ENCODE results near the gene MSI2. TPM values are rescaled to one million over a fixed set of nuclear protein-coding genes. Genes with fewer than 3 reads are reported as not detected.

The MSI2 gene
- total RNA-seq, 1 experiment from 2014 or later = 174 TPM

DNA sequence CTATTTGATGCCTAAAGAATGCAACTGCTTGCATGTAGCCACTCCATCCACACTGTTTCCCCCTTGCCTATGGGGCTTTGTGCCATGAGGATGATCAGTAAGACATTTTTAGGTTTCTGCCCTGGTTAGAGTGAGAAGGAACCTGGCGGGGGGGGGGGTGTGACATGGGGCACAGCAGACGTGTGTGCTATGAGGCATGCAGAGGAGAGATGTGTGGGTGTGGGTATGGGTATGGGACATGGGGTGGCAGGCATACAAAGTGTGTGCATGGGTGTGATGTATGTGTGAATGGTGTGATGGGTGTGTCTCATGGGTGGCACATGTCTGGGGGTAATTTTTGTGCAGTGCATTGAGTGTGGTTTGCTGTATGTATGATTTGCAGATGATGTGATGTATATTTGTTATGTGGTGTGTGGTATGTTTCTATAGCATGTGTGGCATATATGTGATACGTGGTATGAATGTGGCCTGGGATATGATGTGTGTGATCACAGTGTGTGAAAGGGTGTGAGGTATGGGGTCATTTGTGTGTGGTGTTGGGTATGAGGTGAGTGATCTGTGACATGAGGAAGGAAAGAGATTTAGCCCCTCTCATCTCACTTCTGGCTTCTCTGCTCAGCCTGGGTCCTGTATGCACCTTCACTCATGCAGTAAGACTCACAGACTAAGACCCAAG is 473.8 kb downstream of the MSI2 start:
- ChIA-PET POLR2A (no interaction called here), CTCF (no interaction called here)
- H3K9me3 ChIP-seq = no peaks in the 10 kb centered on the region
- TF ChIP-seq, protein P1, sequence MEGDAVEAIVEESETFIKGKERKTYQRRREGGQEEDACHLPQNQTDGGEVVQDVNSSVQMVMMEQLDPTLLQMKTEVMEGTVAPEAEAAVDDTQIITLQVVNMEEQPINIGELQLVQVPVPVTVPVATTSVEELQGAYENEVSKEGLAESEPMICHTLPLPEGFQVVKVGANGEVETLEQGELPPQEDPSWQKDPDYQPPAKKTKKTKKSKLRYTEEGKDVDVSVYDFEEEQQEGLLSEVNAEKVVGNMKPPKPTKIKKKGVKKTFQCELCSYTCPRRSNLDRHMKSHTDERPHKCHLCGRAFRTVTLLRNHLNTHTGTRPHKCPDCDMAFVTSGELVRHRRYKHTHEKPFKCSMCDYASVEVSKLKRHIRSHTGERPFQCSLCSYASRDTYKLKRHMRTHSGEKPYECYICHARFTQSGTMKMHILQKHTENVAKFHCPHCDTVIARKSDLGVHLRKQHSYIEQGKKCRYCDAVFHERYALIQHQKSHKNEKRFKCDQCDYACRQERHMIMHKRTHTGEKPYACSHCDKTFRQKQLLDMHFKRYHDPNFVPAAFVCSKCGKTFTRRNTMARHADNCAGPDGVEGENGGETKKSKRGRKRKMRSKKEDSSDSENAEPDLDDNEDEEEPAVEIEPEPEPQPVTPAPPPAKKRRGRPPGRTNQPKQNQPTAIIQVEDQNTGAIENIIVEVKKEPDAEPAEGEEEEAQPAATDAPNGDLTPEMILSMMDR (IDR thresholded peaks at IDR 0.05; ENCODE audit: insufficient read depth in 1 of 2, low read depth in 1 of 2, low read length in 1 of 2, severe bottlenecking in 1 of 2, unreplicated experiment in 1 of 2) = no peak
- H3K27me3 ChIP-seq (replicated peaks; ENCODE audit: control insufficient read depth, insufficient read depth, low read length) = no peaks in the 10 kb centered on the region; the same call in 1 of the 2 replicates
- no peaks in the 10 kb centered on the region for H3K4me1 Mint-ChIP-seq (ENCODE audit: low read depth, unreplicated experiment)
- no TSS peak for BruUV-seq (replicated peaks)
- peaks cover 26% of the 10 kb centered on the region for H3K27me3 Mint-ChIP-seq (ENCODE audit: insufficient read depth, unreplicated experiment)
- H3K4me1 ChIP-seq = no peaks in the 10 kb centered on the region
- H3K36me3 ChIP-seq (ENCODE audit: control insufficient read depth, insufficient read depth, low read length) = no peaks in the 10 kb centered on the region
- intact Hi-C loops (cut with micrococcal nuclease; ENCODE audit: unreplicated experiment) = no loop called here
- no peak overlapping the region for H3K4me3 Mint-ChIP-seq (ENCODE audit: unreplicated experiment)
- no peak overlapping the region for H3K27ac Mint-ChIP-seq (ENCODE audit: unreplicated experiment)
- no peak overlapping the region for H3K4me3 ChIP-seq (ENCODE audit: low read depth, low read length)
- DNase-seq = no peak
- H3K9me3 Mint-ChIP-seq (ENCODE audit: unreplicated experiment) = no peaks in the 10 kb centered on the region
- H3K36me3 Mint-ChIP-seq (ENCODE audit: insufficient read depth, unreplicated experiment) = no peaks in the 10 kb centered on the region

DNA sequence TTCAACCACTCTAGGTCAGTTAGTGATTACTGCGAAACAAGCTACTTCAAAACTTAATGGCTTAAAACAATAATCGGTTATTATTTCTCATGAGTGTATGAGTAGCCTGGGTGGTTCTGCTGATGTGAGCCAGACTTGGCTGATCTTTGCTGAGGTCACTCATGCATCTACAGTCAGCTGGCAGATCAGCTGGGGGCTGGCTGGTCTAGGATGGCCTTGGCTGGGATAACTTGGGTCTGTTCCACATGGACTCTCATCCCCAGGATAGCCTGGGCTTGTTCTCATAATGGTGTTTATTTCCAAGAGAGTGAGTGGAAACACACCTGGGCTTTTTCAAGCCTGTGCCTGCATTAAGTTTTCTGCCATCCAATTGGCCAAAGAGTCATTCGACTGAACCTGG is 475.7 kb downstream of the MSI2 start:
- no peaks in the 10 kb centered on the region for H3K36me3 ChIP-seq (ENCODE audit: control insufficient read depth, insufficient read depth, low read length)
- TF ChIP-seq, protein P1 (IDR thresholded peaks at IDR 0.05; ENCODE audit: insufficient read depth in 1 of 2, low read depth in 1 of 2, low read length in 1 of 2, severe bottlenecking in 1 of 2, unreplicated experiment in 1 of 2) = no peak
- Mint-ChIP-seq H3K27me3 (ENCODE audit: insufficient read depth, unreplicated experiment) (peaks cover 26% of the 10 kb centered on the region), H3K4me1 (ENCODE audit: low read depth, unreplicated experiment) (no peaks in the 10 kb centered on the region), H3K4me3 (ENCODE audit: unreplicated experiment) (no peak overlapping the region), H3K36me3 (ENCODE audit: insufficient read depth, unreplicated experiment) (no peaks in the 10 kb centered on the region), H3K27ac (ENCODE audit: unreplicated experiment) (no peak overlapping the region), H3K9me3 (ENCODE audit: unreplicated experiment) (no peaks in the 10 kb centered on the region)
- DNase-seq = no peak
- H3K27me3 ChIP-seq (replicated peaks; ENCODE audit: control insufficient read depth, insufficient read depth, low read length) = no peaks in the 10 kb centered on the region; the same call in 1 of the 2 replicates
- H3K4me1 ChIP-seq = no peaks in the 10 kb centered on the region
- H3K9me3 ChIP-seq = no peaks in the 10 kb centered on the region
- intact Hi-C loops (cut with micrococcal nuclease; ENCODE audit: unreplicated experiment) = no loop called here
- CTCF ChIA-PET = no interaction called here
- POLR2A ChIA-PET = no interaction called here
- H3K4me3 ChIP-seq (ENCODE audit: low read depth, low read length) = no peak overlapping the region
- no TSS peak for BruUV-seq (replicated peaks)

DNA sequence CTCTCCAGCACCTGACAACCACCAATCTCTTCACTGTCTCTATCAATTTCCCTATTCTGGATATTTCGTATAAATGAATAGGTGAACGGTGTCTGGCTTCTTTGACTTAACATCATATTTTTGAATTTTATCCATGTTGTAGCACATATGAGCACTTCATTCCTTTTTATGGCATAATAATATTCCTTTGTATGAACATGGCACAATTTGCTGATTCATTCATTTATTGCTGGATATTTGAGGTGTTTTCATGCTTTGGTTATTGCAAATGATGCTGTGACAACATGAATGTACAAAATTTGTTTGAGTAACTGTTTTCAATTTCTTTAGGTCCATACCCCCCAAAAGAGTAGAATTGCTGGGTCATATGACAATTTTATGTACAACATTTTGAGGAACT is 476.8 kb downstream of the MSI2 start:
- TF ChIP-seq, protein P1 (IDR thresholded peaks at IDR 0.05; ENCODE audit: insufficient read depth in 1 of 2, low read depth in 1 of 2, low read length in 1 of 2, severe bottlenecking in 1 of 2, unreplicated experiment in 1 of 2) = no peak
- ChIA-PET POLR2A (no interaction called here), CTCF (no interaction called here)
- intact Hi-C loops (cut with micrococcal nuclease; ENCODE audit: unreplicated experiment) = no loop called here
- Histone ChIP-seq H3K4me1 (no peaks in the 10 kb centered on the region), H3K36me3 (ENCODE audit: control insufficient read depth, insufficient read depth, low read length) (no peaks in the 10 kb centered on the region), H3K9me3 (no peaks in the 10 kb centered on the region), H3K27me3 (replicated peaks; ENCODE audit: control insufficient read depth, insufficient read depth, low read length) (no peaks in the 10 kb centered on the region; the same call in 1 of the 2 replicates), H3K4me3 (ENCODE audit: low read depth, low read length) (no peak overlapping the region)
- no peak overlapping the region for H3K4me3 Mint-ChIP-seq (ENCODE audit: unreplicated experiment)
- H3K27me3 Mint-ChIP-seq (ENCODE audit: insufficient read depth, unreplicated experiment) = peaks cover 26% of the 10 kb centered on the region
- H3K9me3 Mint-ChIP-seq (ENCODE audit: unreplicated experiment) = no peaks in the 10 kb centered on the region
- no peaks in the 10 kb centered on the region for H3K36me3 Mint-ChIP-seq (ENCODE audit: insufficient read depth, unreplicated experiment)
- no peak overlapping the region for H3K27ac Mint-ChIP-seq (ENCODE audit: unreplicated experiment)
- BruUV-seq (replicated peaks) = no TSS peak
- no peaks in the 10 kb centered on the region for H3K4me1 Mint-ChIP-seq (ENCODE audit: low read depth, unreplicated experiment)
- no peak for DNase-seq

Other genes starting within 250 kb of the MSI2 start
- 87.1 and 87.2 TPM in 2 replicates for gene AKAP1, start 171.3 kb upstream of the MSI2 start, total RNA-seq (2022)